GM12891 (cell line): Measurements from ENCODE around the gene CPM.

ENCODE experiments used
- POLR2A ChIP-seq: IDR thresholded peaks from 2 replicates; pipeline ENCODE4 v1.6.1; 2011; ENCODE audit warnings: low read depth, low read length, control low read depth
- POLR2AphosphoS5 ChIP-seq: IDR thresholded peaks from 2 replicates; pipeline ENCODE4 v1.6.1; 2011; ENCODE audit warnings: low read depth, low read length, control low read depth

- TF ChIP-seq POLR2A (no peak), POLR2AphosphoS5 (no peak)
Observed at GRCh38 chr12:68887641-68888040, 45.3 kb downstream of the CPM start.
